GM12878 (cell line): Measurements from ENCODE around the gene PPM1N.

ENCODE experiments used
- CEBPB ChIP-seq, 2 experiments: fragments of 150-350 bp in 1 of 2; IDR thresholded peaks; 2 replicates each; pipeline ENCODE4 v1.6.1; 2012 to 2014; ENCODE audit warnings: low read depth in 2 of 2, low read length in 2 of 2, borderline replicate concordance in 1 of 2, inconsistent platforms in 1 of 2
- EZH2 ChIP-seq: IDR thresholded peaks from 2 replicates; pipeline ENCODE4 v1.6.1; 2012; ENCODE audit warnings: low read depth, mild to moderate bottlenecking, control low read depth, inconsistent platforms, low read length, borderline replicate concordance; ENCODE audit not compliant: control insufficient read depth
- MEF2B ChIP-seq: fragments of 450-650 bp; IDR thresholded peaks from 2 replicates; pipeline ENCODE4 v1.6.1; 2018; ENCODE audit warnings: mild to moderate bottlenecking, moderate library complexity; ENCODE audit not compliant: partially characterized antibody, poor library complexity, severe bottlenecking
- MYC ChIP-seq: IDR thresholded peaks from 2 replicates; pipeline ENCODE4 v1.6.1; 2011; ENCODE audit warnings: mild to moderate bottlenecking, low read length, moderate library complexity, inconsistent platforms; ENCODE audit not compliant: insufficient read depth, insufficient replicate concordance, insufficient read length, severe bottlenecking
- POLR2A ChIP-seq: IDR thresholded peaks from 2 replicates; pipeline ENCODE4 v1.6.1; 2011; ENCODE audit warnings: low read depth, mild to moderate bottlenecking, low read length
- RCOR1 ChIP-seq: conservative IDR thresholded peaks from 2 replicates; pipeline ENCODE4 v1.6.1; 2012; ENCODE audit warnings: low read depth, low read length, improper control_type of control experiment
- SREBF2 ChIP-seq: IDR thresholded peaks from 2 replicates; pipeline ENCODE4 v1.6.1; 2012; ENCODE audit warnings: mild to moderate bottlenecking, low read length
- TAF1 ChIP-seq: IDR thresholded peaks from 2 replicates; pipeline ENCODE4 v1.6.1; 2011; ENCODE audit warnings: mild to moderate bottlenecking, low read depth, low read length, borderline replicate concordance
- TARDBP ChIP-seq: IDR thresholded peaks from 2 replicates; pipeline ENCODE4 v1.6.1; 2016; ENCODE audit warnings: borderline replicate concordance
- TF ChIP-seq, protein P1 (sequence below): IDR thresholded peaks from 2 replicates; pipeline ENCODE4 v1.6.1; 2011; ENCODE audit warnings: mild to moderate bottlenecking, low read depth, low read length, moderate library complexity; ENCODE audit not compliant: insufficient replicate concordance
- TF ChIP-seq, protein P2 (sequence below), 3 experiments: IDR thresholded peaks in 2 of 3; conservative IDR thresholded peaks in 1 of 3; 2 replicates each; pipeline ENCODE4 v1.5.1; 2011; ENCODE audit warnings: low read depth in 3 of 3, low read length in 3 of 3, mild to moderate bottlenecking in 3 of 3, control low read depth in 2 of 3, moderate library complexity in 2 of 3, inconsistent platforms in 1 of 3, mixed read lengths in 1 of 3; ENCODE audit not compliant: control insufficient read depth in 2 of 3, insufficient read depth in 1 of 3; ENCODE audit errors: extremely low read depth in 1 of 3
- TF ChIP-seq, protein P3 (sequence below): IDR thresholded peaks from 2 replicates; pipeline ENCODE4 v1.6.1; 2011; ENCODE audit warnings: low read depth, low read length, improper control_type of control experiment, borderline replicate concordance

DNA sequence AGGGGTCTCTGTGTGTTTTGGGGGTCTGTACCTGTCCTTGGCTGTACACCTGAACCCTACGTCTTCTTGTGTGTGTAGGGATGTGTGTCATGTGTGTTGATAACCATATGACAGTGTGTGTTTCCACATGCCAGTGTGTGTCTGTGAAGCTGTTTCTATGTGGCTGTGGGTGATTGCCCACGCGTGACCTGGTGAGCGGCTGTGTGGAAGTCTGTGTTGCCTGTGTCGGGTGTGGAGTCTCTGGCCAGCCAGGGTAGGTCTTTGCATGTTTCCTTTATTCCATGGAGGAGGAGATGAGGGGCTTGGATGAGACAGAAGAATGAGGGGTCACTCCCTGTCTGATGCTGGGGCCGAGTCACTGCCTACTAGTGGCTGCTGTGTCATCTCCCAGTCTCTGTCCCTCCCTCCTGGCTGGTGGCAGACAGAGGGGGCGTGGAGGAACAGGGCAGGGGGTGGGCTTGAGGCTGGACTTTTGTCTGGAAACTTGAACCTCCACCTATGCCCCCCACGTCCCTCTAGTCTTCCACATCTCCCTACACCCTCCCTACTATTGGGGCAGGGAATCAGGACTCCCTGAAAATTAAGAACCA is 33.3 kb upstream of the PPM1N start:
- TF ChIP-seq TAF1, result no peak
- TF ChIP-seq MEF2B, result no peak
- TF ChIP-seq, protein P1, sequence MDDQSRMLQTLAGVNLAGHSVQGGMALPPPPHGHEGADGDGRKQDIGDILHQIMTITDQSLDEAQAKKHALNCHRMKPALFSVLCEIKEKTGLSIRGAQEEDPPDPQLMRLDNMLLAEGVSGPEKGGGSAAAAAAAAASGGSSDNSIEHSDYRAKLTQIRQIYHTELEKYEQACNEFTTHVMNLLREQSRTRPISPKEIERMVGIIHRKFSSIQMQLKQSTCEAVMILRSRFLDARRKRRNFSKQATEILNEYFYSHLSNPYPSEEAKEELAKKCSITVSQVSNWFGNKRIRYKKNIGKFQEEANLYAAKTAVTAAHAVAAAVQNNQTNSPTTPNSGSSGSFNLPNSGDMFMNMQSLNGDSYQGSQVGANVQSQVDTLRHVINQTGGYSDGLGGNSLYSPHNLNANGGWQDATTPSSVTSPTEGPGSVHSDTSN, result no peak
- no peak for TF ChIP-seq POLR2A
- TF ChIP-seq, protein P2, sequence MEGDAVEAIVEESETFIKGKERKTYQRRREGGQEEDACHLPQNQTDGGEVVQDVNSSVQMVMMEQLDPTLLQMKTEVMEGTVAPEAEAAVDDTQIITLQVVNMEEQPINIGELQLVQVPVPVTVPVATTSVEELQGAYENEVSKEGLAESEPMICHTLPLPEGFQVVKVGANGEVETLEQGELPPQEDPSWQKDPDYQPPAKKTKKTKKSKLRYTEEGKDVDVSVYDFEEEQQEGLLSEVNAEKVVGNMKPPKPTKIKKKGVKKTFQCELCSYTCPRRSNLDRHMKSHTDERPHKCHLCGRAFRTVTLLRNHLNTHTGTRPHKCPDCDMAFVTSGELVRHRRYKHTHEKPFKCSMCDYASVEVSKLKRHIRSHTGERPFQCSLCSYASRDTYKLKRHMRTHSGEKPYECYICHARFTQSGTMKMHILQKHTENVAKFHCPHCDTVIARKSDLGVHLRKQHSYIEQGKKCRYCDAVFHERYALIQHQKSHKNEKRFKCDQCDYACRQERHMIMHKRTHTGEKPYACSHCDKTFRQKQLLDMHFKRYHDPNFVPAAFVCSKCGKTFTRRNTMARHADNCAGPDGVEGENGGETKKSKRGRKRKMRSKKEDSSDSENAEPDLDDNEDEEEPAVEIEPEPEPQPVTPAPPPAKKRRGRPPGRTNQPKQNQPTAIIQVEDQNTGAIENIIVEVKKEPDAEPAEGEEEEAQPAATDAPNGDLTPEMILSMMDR (IDR thresholded peaks at IDR 0.05 in 2 of 3, conservative IDR thresholded peaks at IDR 0.05 in 1 of 3; ENCODE audit: control insufficient read depth in 2 of 3, extremely low read depth in 1 of 3, insufficient read depth in 1 of 3, low read depth in 3 of 3, low read length in 3 of 3), result peak in 1 of 3 experiments; percentile 10; a peak in 1 of 6 replicates
- no peak for TF ChIP-seq CEBPB (IDR thresholded peaks at IDR 0.05; ENCODE audit: borderline replicate concordance in 1 of 2, low read depth in 2 of 2, low read length in 2 of 2)
- no peak for TF ChIP-seq MYC
- TF ChIP-seq, protein P3, sequence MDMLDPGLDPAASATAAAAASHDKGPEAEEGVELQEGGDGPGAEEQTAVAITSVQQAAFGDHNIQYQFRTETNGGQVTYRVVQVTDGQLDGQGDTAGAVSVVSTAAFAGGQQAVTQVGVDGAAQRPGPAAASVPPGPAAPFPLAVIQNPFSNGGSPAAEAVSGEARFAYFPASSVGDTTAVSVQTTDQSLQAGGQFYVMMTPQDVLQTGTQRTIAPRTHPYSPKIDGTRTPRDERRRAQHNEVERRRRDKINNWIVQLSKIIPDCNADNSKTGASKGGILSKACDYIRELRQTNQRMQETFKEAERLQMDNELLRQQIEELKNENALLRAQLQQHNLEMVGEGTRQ, result no peak
- TF ChIP-seq SREBF2, result no peak
- TF ChIP-seq TARDBP, result no peak
- no peak for TF ChIP-seq RCOR1
- TF ChIP-seq EZH2, result no peak
